Measurements from ENCODE around the gene POLR3A.
"Not testable (repeated sequence)": the region's sequence is repeated elsewhere in the genome, so short reads cannot be mapped to it uniquely, and the experiment has no call there.

Gene POLR3A

DNA sequence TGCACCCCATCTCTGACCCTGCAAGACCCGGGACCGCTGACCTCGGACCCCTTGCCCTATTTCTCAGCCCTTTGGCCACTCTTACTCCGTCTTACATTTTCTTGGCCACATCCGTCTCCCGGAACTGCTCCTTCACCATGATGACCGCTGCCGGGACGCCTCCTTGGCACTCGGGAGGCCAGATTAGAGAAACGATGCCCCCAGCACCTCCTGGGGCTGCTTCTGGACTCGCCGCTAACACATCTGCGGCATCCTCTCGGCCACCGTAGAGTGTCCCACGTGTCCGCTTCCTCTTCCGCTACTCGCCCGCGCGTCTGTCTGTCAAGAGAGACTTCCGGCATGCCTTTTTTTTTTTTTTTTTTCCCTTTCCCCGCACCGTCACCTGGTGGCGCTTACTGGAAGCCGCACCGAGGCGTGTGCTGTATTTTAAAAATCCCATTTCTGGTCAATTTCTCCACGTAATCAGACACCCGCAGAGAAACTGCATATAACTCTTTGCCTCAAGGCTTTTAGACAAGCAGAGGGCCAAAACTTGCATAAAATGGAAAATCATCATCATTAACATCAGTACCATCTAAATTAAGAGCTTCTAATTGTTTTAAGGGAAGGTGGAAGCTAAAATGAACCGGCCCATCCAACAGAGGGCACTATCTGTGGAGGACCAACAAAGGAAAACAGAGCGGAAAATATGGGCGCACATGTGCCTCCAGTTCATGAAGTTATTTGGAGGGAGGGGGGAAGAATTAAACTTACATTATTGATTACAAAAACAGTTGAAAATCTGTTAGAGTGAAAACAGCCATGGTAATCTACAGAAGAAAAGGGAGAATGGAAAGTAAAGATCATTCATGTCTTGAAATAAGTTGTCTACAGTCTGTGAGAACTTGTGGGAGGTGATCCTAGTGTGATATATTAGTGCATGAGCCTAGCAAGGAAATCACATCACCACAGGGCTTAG lies at the start of gene POLR3A:
TSS of gene POLR3A (minus strand) at position 247 of the 958 bp plus-strand sequence. CDS start at position 139, 108 bp downstream.
- TF ChIP-seq, protein P1, sequence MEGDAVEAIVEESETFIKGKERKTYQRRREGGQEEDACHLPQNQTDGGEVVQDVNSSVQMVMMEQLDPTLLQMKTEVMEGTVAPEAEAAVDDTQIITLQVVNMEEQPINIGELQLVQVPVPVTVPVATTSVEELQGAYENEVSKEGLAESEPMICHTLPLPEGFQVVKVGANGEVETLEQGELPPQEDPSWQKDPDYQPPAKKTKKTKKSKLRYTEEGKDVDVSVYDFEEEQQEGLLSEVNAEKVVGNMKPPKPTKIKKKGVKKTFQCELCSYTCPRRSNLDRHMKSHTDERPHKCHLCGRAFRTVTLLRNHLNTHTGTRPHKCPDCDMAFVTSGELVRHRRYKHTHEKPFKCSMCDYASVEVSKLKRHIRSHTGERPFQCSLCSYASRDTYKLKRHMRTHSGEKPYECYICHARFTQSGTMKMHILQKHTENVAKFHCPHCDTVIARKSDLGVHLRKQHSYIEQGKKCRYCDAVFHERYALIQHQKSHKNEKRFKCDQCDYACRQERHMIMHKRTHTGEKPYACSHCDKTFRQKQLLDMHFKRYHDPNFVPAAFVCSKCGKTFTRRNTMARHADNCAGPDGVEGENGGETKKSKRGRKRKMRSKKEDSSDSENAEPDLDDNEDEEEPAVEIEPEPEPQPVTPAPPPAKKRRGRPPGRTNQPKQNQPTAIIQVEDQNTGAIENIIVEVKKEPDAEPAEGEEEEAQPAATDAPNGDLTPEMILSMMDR (IDR thresholded peaks at IDR 0.05; ENCODE audit: unreplicated experiment in 3 of 3), result peak; percentile 75 to 89 (median 84)
- Mint-ChIP-seq H3K4me1 (peaks cover 19% of the 10 kb centered on the region), H3K9me3 (no peaks in the 10 kb centered on the region), H3K36me3 (ENCODE audit: low read depth) (peaks cover 23% of the 10 kb centered on the region), H3K27ac (peak within 1 kb of the TSS; percentile 80 to 91 (median 91)), H3K27me3 (ENCODE audit: low read depth) (no peaks in the 10 kb centered on the region), H3K4me3 (peak within 1 kb of the TSS; percentile 99 to 100 (median 99))

DNA sequence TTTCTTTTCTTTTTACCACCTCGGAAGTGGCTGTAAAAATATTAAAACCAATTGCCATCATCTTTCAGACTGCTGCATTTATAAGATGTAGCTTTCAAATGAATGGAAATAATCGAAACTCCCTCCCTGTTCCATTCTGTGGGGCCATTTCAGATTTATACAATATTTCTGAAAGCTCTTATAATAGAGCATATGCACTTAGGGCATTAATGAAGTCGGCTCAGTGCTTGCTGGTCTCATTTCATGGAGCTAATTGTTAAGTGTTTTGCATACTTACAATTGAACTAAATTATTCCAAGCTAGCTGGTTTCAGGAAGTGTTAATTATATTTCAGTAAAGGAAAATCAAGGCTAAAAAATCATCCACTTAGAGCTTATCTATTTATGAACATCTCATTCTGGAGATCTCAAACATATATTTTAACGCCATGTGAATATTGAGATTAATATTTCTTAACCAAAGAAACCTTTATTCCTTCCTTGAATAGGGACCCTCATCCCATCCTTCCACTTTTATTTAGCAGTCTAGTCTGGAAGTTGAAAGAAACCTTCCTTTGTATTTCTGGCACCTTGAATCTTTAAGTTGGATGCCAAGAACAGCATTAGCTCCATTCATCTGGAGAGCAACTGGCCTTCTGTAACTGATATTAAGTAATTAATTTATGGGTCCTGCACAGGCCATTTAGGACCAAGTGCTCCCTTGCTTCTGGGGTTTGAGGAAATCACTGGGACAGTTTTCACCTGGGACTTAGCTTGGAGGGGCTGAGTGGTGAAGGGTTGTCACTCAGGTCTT lies 49.4 kb upstream of the POLR3A start:
- Mint-ChIP-seq H3K4me3 (no peak overlapping the region), H3K4me1 (no peaks in the 10 kb centered on the region), H3K27me3 (ENCODE audit: low read depth) (peaks cover 8% of the 10 kb centered on the region), H3K36me3 (ENCODE audit: low read depth) (peaks cover 4% of the 10 kb centered on the region), H3K9me3 (peaks cover 12% of the 10 kb centered on the region), H3K27ac (no peak overlapping the region)
- TF ChIP-seq, protein P1 (IDR thresholded peaks at IDR 0.05; ENCODE audit: unreplicated experiment in 3 of 3), result no peak

DNA sequence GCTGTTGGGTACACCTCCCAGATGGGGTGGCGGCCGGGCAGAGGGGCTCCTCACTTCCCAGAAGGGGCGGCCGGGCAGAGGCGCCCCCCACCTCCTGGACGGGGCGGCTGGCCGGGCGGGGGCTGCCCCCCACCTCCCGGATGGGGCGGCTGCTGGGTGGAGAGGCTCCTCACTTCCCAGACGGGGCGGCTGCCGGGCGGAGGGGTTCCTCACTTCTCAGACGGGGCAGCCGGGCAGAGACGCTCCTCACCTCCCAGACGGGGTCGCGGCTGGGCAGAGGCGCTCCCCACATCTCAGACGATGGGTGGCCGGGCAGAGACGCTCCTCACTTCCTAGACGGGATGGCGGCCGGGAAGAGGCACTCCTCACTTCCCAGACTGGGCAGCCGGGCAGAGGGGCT lies 46.5 kb upstream of the POLR3A start:
- H3K27me3 Mint-ChIP-seq (ENCODE audit: low read depth); H3K36me3 Mint-ChIP-seq (ENCODE audit: low read depth); H3K4me1 Mint-ChIP-seq; H3K4me3 Mint-ChIP-seq; H3K27ac Mint-ChIP-seq: not testable (repeated sequence)
- H3K9me3 Mint-ChIP-seq, result peaks cover 12% of the 10 kb centered on the region

DNA sequence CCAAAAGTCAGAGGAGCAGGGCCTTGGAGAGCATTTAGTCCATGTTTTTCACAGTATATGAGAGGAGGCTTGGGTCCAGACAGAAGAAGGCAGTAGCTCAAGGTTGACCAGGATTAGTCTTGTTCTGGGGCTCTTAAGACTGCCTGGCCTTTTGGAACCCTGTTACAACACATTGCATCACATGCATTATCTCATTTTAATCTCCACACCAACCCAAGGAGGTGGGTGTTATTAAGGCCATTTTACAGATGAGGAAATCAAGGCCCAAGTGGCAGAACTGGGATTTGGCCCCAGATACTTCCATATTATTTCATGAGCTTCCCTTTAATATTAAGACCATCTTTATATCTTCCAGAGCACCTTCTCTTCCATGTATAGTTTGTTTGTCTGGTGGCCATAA lies 43.2 kb upstream of the POLR3A start:
- H3K27ac Mint-ChIP-seq, result no peak overlapping the region
- H3K36me3 Mint-ChIP-seq (ENCODE audit: low read depth), result peaks cover 4% of the 10 kb centered on the region
- no peak overlapping the region for H3K4me3 Mint-ChIP-seq
- peaks cover 9% of the 10 kb centered on the region for H3K9me3 Mint-ChIP-seq
- H3K4me1 Mint-ChIP-seq, result no peaks in the 10 kb centered on the region
- no peaks in the 10 kb centered on the region for H3K27me3 Mint-ChIP-seq (ENCODE audit: low read depth)
- TF ChIP-seq, protein P1 (IDR thresholded peaks at IDR 0.05; ENCODE audit: unreplicated experiment in 3 of 3), result no peak

DNA sequence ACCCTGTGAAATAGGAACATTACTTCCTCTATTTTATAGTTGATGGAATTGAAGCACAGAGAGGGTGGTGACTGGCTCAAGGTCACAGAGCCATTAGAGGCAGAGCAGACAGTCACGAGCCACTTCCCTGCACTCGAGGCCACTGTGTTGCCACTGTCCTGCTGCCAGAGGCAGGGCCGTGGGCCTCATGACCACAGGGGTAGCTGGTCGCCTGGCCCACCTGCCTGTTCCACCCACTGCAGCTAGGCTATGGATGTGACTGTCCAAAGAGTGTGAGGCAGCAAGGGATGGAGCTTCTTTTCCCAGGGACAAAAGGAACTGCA lies 42.5 kb upstream of the POLR3A start:
- H3K27ac Mint-ChIP-seq, result no peak overlapping the region
- H3K4me1 Mint-ChIP-seq, result peaks cover 3% of the 10 kb centered on the region
- H3K27me3 Mint-ChIP-seq (ENCODE audit: low read depth), result no peaks in the 10 kb centered on the region
- H3K9me3 Mint-ChIP-seq, result peaks cover 5% of the 10 kb centered on the region
- TF ChIP-seq, protein P1 (IDR thresholded peaks at IDR 0.05; ENCODE audit: unreplicated experiment in 3 of 3), result no peak
- no peak overlapping the region for H3K4me3 Mint-ChIP-seq
- H3K36me3 Mint-ChIP-seq (ENCODE audit: low read depth), result peaks cover 4% of the 10 kb centered on the region

DNA sequence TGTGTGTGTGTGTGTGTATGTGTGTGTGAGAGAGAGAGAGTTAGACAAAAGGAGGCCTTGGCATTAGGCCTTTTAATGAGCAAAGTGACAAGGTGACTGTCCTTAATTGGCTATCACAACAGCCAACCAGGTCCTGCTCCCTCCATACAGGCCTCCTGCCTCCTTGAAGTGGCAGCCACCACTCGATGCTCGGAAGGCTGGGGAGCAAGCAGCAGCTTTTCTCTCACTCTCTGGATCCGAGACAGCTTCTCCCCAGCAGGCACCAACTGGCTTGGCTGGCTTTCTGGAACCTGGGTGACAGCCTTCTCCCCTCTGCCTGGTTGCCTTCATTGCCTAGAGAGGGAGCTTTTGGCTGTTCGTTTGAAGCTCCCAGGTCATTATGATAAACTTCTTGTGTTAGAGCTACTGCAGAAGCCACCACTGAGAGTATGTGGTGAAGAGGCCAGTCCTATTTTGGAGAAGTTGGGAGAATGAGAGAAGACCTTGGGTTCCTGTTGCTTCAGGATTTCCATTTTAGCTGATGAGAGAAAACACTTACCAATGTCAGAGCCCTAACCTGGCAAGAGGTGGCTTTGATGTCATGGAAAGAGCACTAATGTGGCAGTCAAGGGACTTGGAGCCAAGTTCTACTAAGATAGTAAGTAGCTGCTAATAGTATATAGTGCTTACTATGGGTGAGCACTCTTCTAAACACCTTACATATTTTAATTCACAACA lies 42.0 kb upstream of the POLR3A start:
- Mint-ChIP-seq H3K27ac (no peak overlapping the region), H3K27me3 (ENCODE audit: low read depth) (no peaks in the 10 kb centered on the region), H3K9me3 (peaks cover 5% of the 10 kb centered on the region), H3K36me3 (ENCODE audit: low read depth) (peaks cover 4% of the 10 kb centered on the region), H3K4me3 (no peak overlapping the region), H3K4me1 (peaks cover 5% of the 10 kb centered on the region)
- TF ChIP-seq, protein P1 (IDR thresholded peaks at IDR 0.05; ENCODE audit: unreplicated experiment in 3 of 3), result no peak

All from nephron (organoid).